Upper lobe of left lung (tissue), 4 donors: Measurements from ENCODE around the gene SGSM2.

Experiments used
- CTCF ChIP-seq, 6 experiments: fragments of 450-650 bp in 4 of 6; fragments of 200-600 bp in 2 of 6; sonication (generic) in 2 of 6; IDR thresholded peaks; one replicate each; pipeline ENCODE4 v1.5.1; 2016 to 2019; ENCODE audit warnings: antibody characterized with exemption in 6 of 6
- EP300 ChIP-seq, 4 donors: sonication (generic); formaldehyde crosslinking; IDR thresholded peaks; one replicate each; pipeline ENCODE4 v1.5.1; 2017; ENCODE audit warnings: antibody characterized with exemption in 4 of 4, control low read depth in 2 of 4
- POLR2A ChIP-seq, 4 donors: fragments of 450-650 bp; IDR thresholded peaks; one replicate each; pipeline ENCODE4 v1.5.1; 2016 to 2017; ENCODE audit warnings: antibody characterized with exemption in 4 of 4, mild to moderate bottlenecking in 2 of 4
- POLR2AphosphoS5 ChIP-seq, 2 donors: sonication (generic); formaldehyde crosslinking; IDR thresholded peaks; one replicate each; pipeline ENCODE4 v1.5.1; 2017; ENCODE audit warnings: antibody characterized with exemption in 2 of 2

DNA sequence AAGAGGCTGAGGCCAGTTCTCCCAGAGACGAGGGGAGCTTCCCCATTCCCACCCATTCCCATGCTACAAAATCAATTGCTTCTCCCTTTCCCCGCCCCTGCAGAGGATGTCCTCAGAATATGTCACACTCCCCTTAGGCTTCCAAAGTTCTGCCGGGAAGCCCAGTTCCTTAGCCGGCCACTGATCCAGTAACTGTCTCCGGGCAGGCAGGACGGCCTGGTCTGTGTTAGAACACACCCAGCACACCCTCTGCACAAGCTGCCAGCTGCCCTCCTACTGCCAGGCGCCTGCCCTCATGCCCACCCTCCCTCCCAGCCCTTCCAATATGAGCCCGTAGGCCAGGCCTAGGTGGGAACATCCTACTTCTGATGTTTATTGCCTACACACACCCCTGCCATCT is 31.1 kb downstream of the SGSM2 start:
- TF ChIP-seq EP300 (IDR thresholded peaks at IDR 0.05) (no peak), POLR2AphosphoS5 (IDR thresholded peaks at IDR 0.05) (no peak), POLR2A (IDR thresholded peaks at IDR 0.05) (no peak), CTCF (IDR thresholded peaks at IDR 0.05) (no peak)
